Measurements from ENCODE around the gene ZNF808. TPM values are rescaled to one million over a fixed set of nuclear protein-coding genes. Genes with fewer than 3 reads are reported as not detected.
"Not testable (repeated sequence)": the region's sequence is repeated elsewhere in the genome, so short reads cannot be mapped to it uniquely, and the experiment has no call there.

Gene ZNF808
- total RNA-seq, 3 donors from 2014 or later (not counting 1 experiment from before 2014, with no cell fraction given), result 43.8 to 69.1 (median 49.5) TPM

DNA sequence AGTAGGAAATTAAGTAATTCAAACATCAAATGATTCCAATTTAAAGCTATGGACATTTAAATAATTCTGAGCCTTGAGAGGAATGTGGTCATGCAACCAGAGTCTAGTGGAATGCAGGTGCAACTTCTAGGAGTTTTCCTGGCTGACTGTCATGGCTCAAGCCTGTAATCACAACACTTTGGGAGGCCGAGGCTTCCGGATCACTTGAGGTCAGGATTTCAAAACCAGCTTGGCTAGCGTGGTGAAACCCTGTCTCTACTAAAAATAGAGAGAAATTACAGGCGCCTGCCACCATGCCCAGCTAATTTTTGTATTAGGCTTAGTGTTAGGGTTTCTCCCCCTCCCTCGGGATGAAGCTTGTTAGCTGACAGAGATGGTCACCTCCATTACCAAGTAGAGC lies 6.4 kb downstream of the ZNF808 start:
- H3K27ac ChIP-seq (ENCODE audit: low read length), result no peak overlapping the region
- H3K36me3 Mint-ChIP-seq, result peaks cover 7% of the 10 kb centered on the region
- intact Hi-C loops (cut with micrococcal nuclease), result loop anchor here (10.0 kb wide), 1 partner anchor 161 kb away; no protein-coding TSS in a partner anchor
- TF ChIP-seq, protein P1, sequence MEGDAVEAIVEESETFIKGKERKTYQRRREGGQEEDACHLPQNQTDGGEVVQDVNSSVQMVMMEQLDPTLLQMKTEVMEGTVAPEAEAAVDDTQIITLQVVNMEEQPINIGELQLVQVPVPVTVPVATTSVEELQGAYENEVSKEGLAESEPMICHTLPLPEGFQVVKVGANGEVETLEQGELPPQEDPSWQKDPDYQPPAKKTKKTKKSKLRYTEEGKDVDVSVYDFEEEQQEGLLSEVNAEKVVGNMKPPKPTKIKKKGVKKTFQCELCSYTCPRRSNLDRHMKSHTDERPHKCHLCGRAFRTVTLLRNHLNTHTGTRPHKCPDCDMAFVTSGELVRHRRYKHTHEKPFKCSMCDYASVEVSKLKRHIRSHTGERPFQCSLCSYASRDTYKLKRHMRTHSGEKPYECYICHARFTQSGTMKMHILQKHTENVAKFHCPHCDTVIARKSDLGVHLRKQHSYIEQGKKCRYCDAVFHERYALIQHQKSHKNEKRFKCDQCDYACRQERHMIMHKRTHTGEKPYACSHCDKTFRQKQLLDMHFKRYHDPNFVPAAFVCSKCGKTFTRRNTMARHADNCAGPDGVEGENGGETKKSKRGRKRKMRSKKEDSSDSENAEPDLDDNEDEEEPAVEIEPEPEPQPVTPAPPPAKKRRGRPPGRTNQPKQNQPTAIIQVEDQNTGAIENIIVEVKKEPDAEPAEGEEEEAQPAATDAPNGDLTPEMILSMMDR (IDR thresholded peaks at IDR 0.05), result no peak
- ATAC-seq (no peak), DNase-seq (no peak)
- no peaks in the 10 kb centered on the region for H3K9me3 ChIP-seq (ENCODE audit: control insufficient read depth, insufficient read depth, low read length)
- WGBS (ENCODE audit: insufficient coverage), result 97% methylated on average over 5 of the region's 5 CpGs
- H3K9me3 Mint-ChIP-seq, result no peaks in the 10 kb centered on the region
- H3K36me3 ChIP-seq (ENCODE audit: control insufficient read depth, insufficient read depth, low read length), result peaks cover 14% of the 10 kb centered on the region
- H3K4me3 ChIP-seq (ENCODE audit: low read length), result no peak overlapping the region
- H3K4me1 Mint-ChIP-seq, result peaks cover 33 to 34% of the 10 kb centered on the region in 2 donors
- H3K27me3 ChIP-seq (ENCODE audit: control insufficient read depth, insufficient read depth, low read length), result no peaks in the 10 kb centered on the region
- H3K4me1 ChIP-seq (ENCODE audit: control insufficient read depth, insufficient read depth, low read length), result peaks cover 31% of the 10 kb centered on the region
- peak overlapping the region in 1 of 2 donors; percentile 94 for H3K27ac Mint-ChIP-seq
- H3K4me3 Mint-ChIP-seq, result peak overlapping the region; percentile 95
- H3K27me3 Mint-ChIP-seq (ENCODE audit: low read depth in 2 of 2), result no peaks in the 10 kb centered on the region

DNA sequence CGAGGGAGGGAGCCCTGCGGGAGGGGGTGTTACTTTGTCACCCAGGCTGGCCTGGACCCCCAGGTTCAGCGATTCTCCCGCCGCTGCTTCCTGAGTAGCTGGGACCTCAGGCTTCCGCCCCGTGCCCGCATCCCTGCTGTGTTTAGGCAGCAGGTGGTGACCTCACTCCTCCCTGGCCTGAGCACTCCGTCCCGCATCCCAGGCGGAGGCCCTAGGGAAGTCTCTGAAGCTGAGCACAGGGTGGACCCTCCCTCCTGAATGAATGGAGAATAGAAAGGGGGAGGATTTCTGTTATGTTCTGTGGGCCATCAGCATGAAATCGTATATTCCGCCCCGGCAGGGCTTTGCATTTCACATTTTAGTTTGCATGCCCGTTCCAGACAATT lies 7.9 kb downstream of the ZNF808 start:
- Mint-ChIP-seq H3K27ac (peak overlapping the region; percentile 93 to 94), H3K4me3 (peak overlapping the region; percentile 95), H3K4me1 (peaks cover 31% of the 10 kb centered on the region in 2 donors)
- Histone ChIP-seq H3K27ac (ENCODE audit: low read length) (peak overlapping the region; percentile 5), H3K36me3 (ENCODE audit: control insufficient read depth, insufficient read depth, low read length) (peaks cover 14% of the 10 kb centered on the region), H3K4me3 (ENCODE audit: low read length) (peak overlapping the region; percentile 61), H3K4me1 (ENCODE audit: control insufficient read depth, insufficient read depth, low read length) (peaks cover 29% of the 10 kb centered on the region)
- ATAC-seq, result peak in 2 of 3 donors; percentile 3 to 6
- not testable (repeated sequence) for H3K27me3 ChIP-seq (ENCODE audit: control insufficient read depth, insufficient read depth, low read length); H3K9me3 Mint-ChIP-seq; H3K9me3 ChIP-seq (ENCODE audit: control insufficient read depth, insufficient read depth, low read length); H3K27me3 Mint-ChIP-seq (ENCODE audit: low read depth in 2 of 2); H3K36me3 Mint-ChIP-seq
- intact Hi-C loops (cut with micrococcal nuclease), result loop anchor here (10.0 kb wide), 1 partner anchor 159 kb away; no protein-coding TSS in a partner anchor
- DNase-seq, result peak in 1 of 2 donors; percentile 38
- 8% methylated on average over 15 of the region's 15 CpGs for WGBS (ENCODE audit: insufficient coverage)

DNA sequence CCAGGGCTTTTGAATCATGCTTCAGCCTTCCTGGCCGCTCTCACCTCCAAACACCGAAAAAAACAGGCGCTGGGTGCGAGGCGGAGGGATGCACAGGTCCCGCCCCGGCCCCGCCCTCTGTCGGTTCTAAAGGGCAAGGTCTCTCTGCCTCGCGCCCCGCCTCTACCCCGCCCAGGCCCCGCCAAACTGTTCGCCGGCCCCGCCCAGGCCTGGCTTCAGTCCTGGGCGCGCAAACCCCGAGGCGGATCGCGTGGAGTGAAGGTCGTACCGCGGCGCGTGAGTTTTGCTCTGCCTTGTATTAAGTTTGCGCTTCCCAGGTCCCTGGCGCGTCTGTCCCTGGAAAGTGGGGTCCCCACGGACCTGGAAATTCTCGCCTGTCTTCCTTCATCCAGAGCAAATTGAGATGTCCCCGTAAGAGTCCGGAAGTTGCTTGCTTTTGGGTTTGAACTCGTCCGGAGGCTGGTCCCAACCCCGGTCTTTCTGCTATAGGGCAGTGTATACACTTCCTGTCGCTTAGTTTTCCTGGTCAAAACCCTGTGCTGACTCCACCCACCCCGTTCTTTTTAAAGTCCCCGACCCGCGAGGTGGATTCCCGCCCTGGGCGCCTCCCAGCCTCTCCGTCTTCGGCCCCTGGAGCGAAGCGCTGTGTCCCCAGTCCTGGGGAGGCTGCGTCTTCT lies 8.4 kb downstream of the ZNF808 start:
- H3K36me3 Mint-ChIP-seq, result peaks cover 7% of the 10 kb centered on the region

DNA sequence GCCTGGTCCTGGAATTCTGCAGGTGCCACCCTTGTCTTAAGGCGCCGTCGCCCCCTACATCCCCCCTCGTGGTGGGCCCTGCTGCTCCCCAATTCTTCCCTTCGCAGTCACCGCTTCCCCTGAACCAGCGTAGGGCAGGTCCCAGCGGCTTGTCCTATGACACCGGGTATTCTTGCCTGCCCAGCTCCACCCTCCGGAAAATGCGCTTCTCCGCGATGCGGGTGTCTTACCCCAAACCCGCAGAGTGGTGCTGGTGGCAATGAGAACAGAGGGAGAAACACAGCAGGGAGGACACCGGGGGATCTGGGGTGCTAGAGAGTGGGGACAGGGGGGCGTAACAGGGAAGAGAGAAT lies 9.0 kb downstream of the ZNF808 start:
- intact Hi-C loops (cut with micrococcal nuclease), result loop anchor here (10.0 kb wide), 1 partner anchor 158 kb away; no protein-coding TSS in a partner anchor
- DNase-seq (peak; percentile 60 to 69), ATAC-seq (peak; percentile 38 to 52 (median 38))
- Histone ChIP-seq H3K4me1 (ENCODE audit: control insufficient read depth, insufficient read depth, low read length) (peaks cover 35% of the 10 kb centered on the region), H3K36me3 (ENCODE audit: control insufficient read depth, insufficient read depth, low read length) (peaks cover 14% of the 10 kb centered on the region), H3K27me3 (ENCODE audit: control insufficient read depth, insufficient read depth, low read length) (no peaks in the 10 kb centered on the region), H3K9me3 (ENCODE audit: control insufficient read depth, insufficient read depth, low read length) (no peaks in the 10 kb centered on the region), H3K27ac (ENCODE audit: low read length) (peak overlapping the region; percentile 73), H3K4me3 (ENCODE audit: low read length) (peak overlapping the region; percentile 61)
- H3K27me3 Mint-ChIP-seq (ENCODE audit: low read depth in 2 of 2), result no peaks in the 10 kb centered on the region
- H3K9me3 Mint-ChIP-seq, result no peaks in the 10 kb centered on the region
- peak overlapping the region; percentile 93 to 94 for H3K27ac Mint-ChIP-seq
- peak overlapping the region; percentile 95 for H3K4me3 Mint-ChIP-seq
- TF ChIP-seq, protein P1 (IDR thresholded peaks at IDR 0.05), result no peak
- peaks cover 32 to 33% of the 10 kb centered on the region in 2 donors for H3K4me1 Mint-ChIP-seq
- H3K36me3 Mint-ChIP-seq, result peaks cover 7% of the 10 kb centered on the region
- WGBS (ENCODE audit: insufficient coverage), result 4% methylated on average over 17 of the region's 17 CpGs

More for the DNA sequence above, 8.4 kb downstream of the ZNF808 start:
- TF ChIP-seq, protein P1 (IDR thresholded peaks at IDR 0.05), result peak; percentile 21
- intact Hi-C loops (cut with micrococcal nuclease), result loop anchor here (10.0 kb wide), 1 partner anchor 159 kb away; no protein-coding TSS in a partner anchor
- peaks cover 31% of the 10 kb centered on the region in 2 donors for H3K4me1 Mint-ChIP-seq
- H3K9me3 Mint-ChIP-seq, result no peaks in the 10 kb centered on the region
- peaks cover 30% of the 10 kb centered on the region for H3K4me1 ChIP-seq (ENCODE audit: control insufficient read depth, insufficient read depth, low read length)
- H3K9me3 ChIP-seq (ENCODE audit: control insufficient read depth, insufficient read depth, low read length), result no peaks in the 10 kb centered on the region
- H3K27me3 ChIP-seq (ENCODE audit: control insufficient read depth, insufficient read depth, low read length), result no peaks in the 10 kb centered on the region
- DNase-seq, result peak; percentile 86 to 92
- peak overlapping the region; percentile 73 for H3K27ac ChIP-seq (ENCODE audit: low read length)
- H3K4me3 ChIP-seq (ENCODE audit: low read length), result peak overlapping the region; percentile 61
- H3K4me3 Mint-ChIP-seq, result peak overlapping the region; percentile 95
- H3K27ac Mint-ChIP-seq, result peak overlapping the region; percentile 93 to 94
- no peaks in the 10 kb centered on the region for H3K27me3 Mint-ChIP-seq (ENCODE audit: low read depth in 2 of 2)
- H3K36me3 ChIP-seq (ENCODE audit: control insufficient read depth, insufficient read depth, low read length), result peaks cover 14% of the 10 kb centered on the region
- peak; percentile 91 to 98 (median 92) for ATAC-seq
- 3% methylated on average over 50 of the region's 50 CpGs for WGBS (ENCODE audit: insufficient coverage)

DNA sequence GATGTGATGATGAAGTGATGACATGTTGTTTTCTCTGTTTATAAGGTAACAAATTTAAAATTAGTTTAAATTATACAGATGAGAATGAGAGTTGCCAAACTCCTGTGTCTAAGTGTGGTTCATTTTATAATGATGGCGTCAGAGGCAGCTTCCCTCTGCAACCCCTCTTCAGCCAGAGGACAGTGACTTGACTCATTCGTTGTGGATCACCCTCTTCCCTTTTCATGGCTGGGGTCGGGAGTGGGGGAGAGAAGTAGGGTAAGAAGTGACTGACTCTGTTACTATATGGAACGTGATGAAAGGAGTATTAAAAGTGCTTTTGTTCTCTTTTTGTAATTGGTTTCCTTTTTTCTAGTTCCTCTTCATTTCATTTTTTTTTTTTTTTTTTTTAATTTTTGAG lies 11.3 kb downstream of the ZNF808 start:
- H3K4me1 ChIP-seq (ENCODE audit: control insufficient read depth, insufficient read depth, low read length), result peaks cover 59% of the 10 kb centered on the region
- ATAC-seq; H3K27me3 Mint-ChIP-seq (ENCODE audit: low read depth in 2 of 2); H3K36me3 ChIP-seq (ENCODE audit: control insufficient read depth, insufficient read depth, low read length); H3K36me3 Mint-ChIP-seq; DNase-seq; H3K9me3 ChIP-seq (ENCODE audit: control insufficient read depth, insufficient read depth, low read length); H3K27ac ChIP-seq (ENCODE audit: low read length); H3K9me3 Mint-ChIP-seq; H3K4me3 ChIP-seq (ENCODE audit: low read length); H3K27me3 ChIP-seq (ENCODE audit: control insufficient read depth, insufficient read depth, low read length): not testable (repeated sequence)
- H3K4me1 Mint-ChIP-seq, result peaks cover 45 to 57% of the 10 kb centered on the region in 2 donors
- H3K27ac Mint-ChIP-seq, result peak overlapping the region; percentile 6 to 8
- 83% methylated on average over 1 of the region's 4 CpGs for WGBS (ENCODE audit: insufficient coverage)
- intact Hi-C loops (cut with micrococcal nuclease), result loop anchor here (10.0 kb wide), 1 partner anchor 156 kb away; no protein-coding TSS in a partner anchor
- H3K4me3 Mint-ChIP-seq, result peak overlapping the region; percentile 9

DNA sequence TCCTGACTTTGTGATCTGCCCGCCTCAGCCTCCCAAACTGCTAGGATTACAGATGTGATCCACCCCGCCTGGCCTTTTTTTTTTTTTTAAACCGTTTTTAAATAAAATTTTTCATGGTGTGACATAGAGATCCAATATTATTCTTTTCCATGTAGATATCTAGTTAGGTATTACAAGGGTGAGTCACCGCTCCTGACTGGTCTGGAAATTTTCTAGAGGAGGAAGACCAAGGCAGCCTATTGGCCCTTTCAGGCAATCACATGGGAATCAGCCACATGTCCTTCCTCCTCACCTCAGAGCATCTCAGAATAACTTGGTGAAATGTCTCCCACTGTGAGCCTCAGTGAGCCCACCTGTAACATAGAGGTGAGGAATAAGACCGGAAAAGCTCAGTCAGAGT lies 13.7 kb downstream of the ZNF808 start:
- H3K27me3 Mint-ChIP-seq (ENCODE audit: low read depth in 2 of 2); H3K27me3 ChIP-seq (ENCODE audit: control insufficient read depth, insufficient read depth, low read length); ATAC-seq; H3K4me3 ChIP-seq (ENCODE audit: low read length); H3K36me3 Mint-ChIP-seq; intact Hi-C loops (cut with micrococcal nuclease); H3K9me3 ChIP-seq (ENCODE audit: control insufficient read depth, insufficient read depth, low read length); H3K4me3 Mint-ChIP-seq; H3K27ac ChIP-seq (ENCODE audit: low read length); DNase-seq; H3K9me3 Mint-ChIP-seq: not testable (repeated sequence)
- WGBS (ENCODE audit: insufficient coverage), result 92% methylated on average over 4 of the region's 5 CpGs
- H3K27ac Mint-ChIP-seq, result peak overlapping the region; percentile 95
- peaks cover 60% of the 10 kb centered on the region for H3K4me1 ChIP-seq (ENCODE audit: control insufficient read depth, insufficient read depth, low read length)
- peaks cover 21% of the 10 kb centered on the region for H3K36me3 ChIP-seq (ENCODE audit: control insufficient read depth, insufficient read depth, low read length)
- peaks cover 44 to 48% of the 10 kb centered on the region in 2 donors for H3K4me1 Mint-ChIP-seq
